ENCODE data around the gene BTN2A1. TPM values are rescaled to one million over a fixed set of nuclear protein-coding genes. Genes with fewer than 3 reads are reported as not detected.

The BTN2A1 gene
- total and polyA plus RNA-seq, 9 of the 15 experiments (the other 6 are each of a cell fraction or from before 2014, with no cell fraction given): 6.7 to 22.1 (median 16.4) TPM

- no peak for TF ChIP-seq POLR3G (IDR thresholded peaks at IDR 0.05; ENCODE audit: extremely low read depth, insufficient read length, insufficient replicate concordance)
- TF ChIP-seq ETS1 (conservative IDR thresholded peaks at IDR 0.05; ENCODE audit: control insufficient read depth, low read depth, low read length): no peak
- no peak for TF ChIP-seq MEF2D (tag; conservative IDR thresholded peaks at IDR 0.05; ENCODE audit: low read depth)
- no peak for TF ChIP-seq PPARD (CRISPR knock-in tag; IDR thresholded peaks at IDR 0.05)
- no peak for TF ChIP-seq NFIX (CRISPR knock-in tag; IDR thresholded peaks at IDR 0.05; ENCODE audit: low read depth)
- TF ChIP-seq DACH1 (IDR thresholded peaks at IDR 0.05; ENCODE audit: partially characterized antibody): no peak
- no peak for TF ChIP-seq ARID3A (IDR thresholded peaks at IDR 0.05; ENCODE audit: borderline replicate concordance, low read depth, low read length)
- TF ChIP-seq THAP7 (CRISPR knock-in tag; IDR thresholded peaks at IDR 0.05): no peak
- TF ChIP-seq ZFX (CRISPR knock-in tag; IDR thresholded peaks at IDR 0.05): 0 out of 2 replicates have a peak, but pooled peaks have one; percentile 10
- TF ChIP-seq, protein P1, sequence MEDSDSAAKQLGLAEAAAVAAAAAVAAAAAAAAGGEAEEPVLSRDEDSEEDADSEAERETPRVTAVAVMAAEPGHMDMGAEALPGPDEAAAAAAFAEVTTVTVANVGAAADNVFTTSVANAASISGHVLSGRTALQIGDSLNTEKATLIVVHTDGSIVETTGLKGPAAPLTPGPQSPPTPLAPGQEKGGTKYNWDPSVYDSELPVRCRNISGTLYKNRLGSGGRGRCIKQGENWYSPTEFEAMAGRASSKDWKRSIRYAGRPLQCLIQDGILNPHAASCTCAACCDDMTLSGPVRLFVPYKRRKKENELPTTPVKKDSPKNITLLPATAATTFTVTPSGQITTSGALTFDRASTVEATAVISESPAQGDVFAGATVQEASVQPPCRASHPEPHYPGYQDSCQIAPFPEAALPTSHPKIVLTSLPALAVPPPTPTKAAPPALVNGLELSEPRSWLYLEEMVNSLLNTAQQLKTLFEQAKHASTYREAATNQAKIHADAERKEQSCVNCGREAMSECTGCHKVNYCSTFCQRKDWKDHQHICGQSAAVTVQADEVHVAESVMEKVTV (CRISPR knock-in tag; IDR thresholded peaks at IDR 0.05): no peak
- TF ChIP-seq ZNF583 (CRISPR knock-in tag; IDR thresholded peaks at IDR 0.05): no peak
- TF ChIP-seq CHD4 (IDR thresholded peaks at IDR 0.05; ENCODE audit: insufficient read depth, insufficient replicate concordance, low read depth, low read length, poor library complexity, severe bottlenecking): peak; percentile 65
- no peak for TF ChIP-seq POLR2A (conservative IDR thresholded peaks at IDR 0.05)
- no peak for TF ChIP-seq SNRNP70 (optimal IDR thresholded peaks at IDR 0.05; ENCODE audit: low read depth, low read length)
- TF ChIP-seq ARID3B (CRISPR knock-in tag; IDR thresholded peaks at IDR 0.05; ENCODE audit: borderline replicate concordance): no peak
- 0 out of 4 replicates have a peak, but pooled peaks of 1 of the 2 experiments have one; percentile 3 for TF ChIP-seq RAD21 (CRISPR knock-in tag; conservative IDR thresholded peaks at IDR 0.05 in 1 of 2, IDR thresholded peaks at IDR 0.05 in 1 of 2)
- TF ChIP-seq, protein P2, sequence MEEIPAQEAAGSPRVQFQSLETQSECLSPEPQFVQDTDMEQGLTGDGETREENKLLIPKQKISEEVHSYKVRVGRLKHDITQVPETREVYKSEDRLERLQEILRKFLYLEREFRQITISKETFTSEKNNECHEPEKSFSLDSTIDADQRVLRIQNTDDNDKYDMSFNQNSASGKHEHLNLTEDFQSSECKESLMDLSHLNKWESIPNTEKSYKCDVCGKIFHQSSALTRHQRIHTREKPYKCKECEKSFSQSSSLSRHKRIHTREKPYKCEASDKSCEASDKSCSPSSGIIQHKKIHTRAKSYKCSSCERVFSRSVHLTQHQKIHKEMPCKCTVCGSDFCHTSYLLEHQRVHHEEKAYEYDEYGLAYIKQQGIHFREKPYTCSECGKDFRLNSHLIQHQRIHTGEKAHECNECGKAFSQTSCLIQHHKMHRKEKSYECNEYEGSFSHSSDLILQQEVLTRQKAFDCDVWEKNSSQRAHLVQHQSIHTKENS (CRISPR knock-in tag; IDR thresholded peaks at IDR 0.05): no peak
Observed at GRCh38 chr6:26478100-26478984, 20.6 kb downstream of the BTN2A1 start (continued).
